GM21528 (cell line): ENCODE results near the gene BEAN1.

Experiments used
- ATAC-seq: cut with Tn5 transposase; IDR thresholded peaks from one replicate; pipeline ENCODE4 v1.9.1; 2021; ENCODE audit warnings: mild to moderate bottlenecking, moderate library complexity; ENCODE audit not compliant: unreplicated experiment, low FRiP score

Gene BEAN1

GRCh38 chr16:66427036-66427860, at the start of gene BEAN1:
Gene BEAN1, plus strand, starts transcription at chr16:66427295. Its CDS starts 10,382 bp downstream, at chr16:66437677.
- ATAC-seq = no peak

GRCh38 chr16:66377324-66377723, 49.8 kb upstream of the BEAN1 start:
- ATAC-seq = no peak

- ATAC-seq = no peak
These were observed 48.1 kb upstream of the BEAN1 start for GRCh38 chr16:66378741-66379570.

GRCh38 chr16:66379571-66379941, 47.5 kb upstream of the BEAN1 start:
- no peak for ATAC-seq

- no peak for ATAC-seq
These were observed 46.7 kb upstream of the BEAN1 start for GRCh38 chr16:66380421-66380820.

- no peak for ATAC-seq
These were observed 45.4 kb upstream of the BEAN1 start for GRCh38 chr16:66381585-66382170.

- no peak for ATAC-seq
These were observed 44.7 kb upstream of the BEAN1 start for GRCh38 chr16:66382171-66382965.

- ATAC-seq = no peak
These were observed 44.2 kb upstream of the BEAN1 start for GRCh38 chr16:66382966-66383299.

- ATAC-seq = no peak
These were observed 43.5 kb upstream of the BEAN1 start for GRCh38 chr16:66383551-66383950.

- ATAC-seq = no peak
These were observed 41.7 kb upstream of the BEAN1 start for GRCh38 chr16:66385415-66385814.

- no peak for ATAC-seq
These were observed 40.2 kb upstream of the BEAN1 start for GRCh38 chr16:66386629-66387622.

GRCh38 chr16:66387817-66388332, 39.2 kb upstream of the BEAN1 start:
- no peak for ATAC-seq

GRCh38 chr16:66388350-66389139, 38.5 kb upstream of the BEAN1 start:
- ATAC-seq = no peak

GRCh38 chr16:66389256-66390176, 37.6 kb upstream of the BEAN1 start:
- no peak for ATAC-seq

GRCh38 chr16:66390346-66391108, 36.6 kb upstream of the BEAN1 start:
- ATAC-seq = no peak
